B cell (primary cell): ENCODE measurements around the gene PDGFC. TPM values are rescaled to one million over a fixed set of nuclear protein-coding genes. Genes with fewer than 3 reads are reported as not detected.

Source experiments
- ATAC-seq: fragments of 200-7000 bp; cut with Tn5 transposase; one replicate; pipeline ENCODE4 v1.10.0; 2021; ENCODE audit warnings: low read depth, mild to moderate bottlenecking, moderate number of reproducible peaks, moderate library complexity
- CTCF ChIA-PET: fragments of 350-600 bp; sonication (Branson Sonifier 250); formaldehyde crosslinking; loops from one replicate; lab custom pipeline; 2021; ENCODE audit warnings: antibody characterized with exemption, inconsistent platforms; lab: Charles Lee
- POLR2A ChIA-PET: fragments of 350-600 bp; sonication (Branson Sonifier 250); formaldehyde crosslinking; loops from one replicate; lab custom pipeline; 2021; ENCODE audit warnings: antibody characterized with exemption; lab: Charles Lee
- DNase-seq: peaks from one replicate; pipeline ENCODE4 v3.0.0; 2013
- H2AFZ ChIP-seq: 2 replicates; pipeline ENCODE4 v1.6.1; 2012; ENCODE audit warnings: mild to moderate bottlenecking, low read depth, low read length; ENCODE audit not compliant: insufficient read depth, poor library complexity, severe bottlenecking
- H3K27ac ChIP-seq, 2 donors: 1 replicate in 1 of 2; 2 replicates in 1 of 2; pipeline ENCODE4 v1.5.1; 2012 to 2013; ENCODE audit warnings: low read length in 2 of 2, mild to moderate bottlenecking in 2 of 2, moderate library complexity in 1 of 2
- H3K27me3 ChIP-seq, 4 experiments: fragments of 200-600 bp in 1 of 4; sonication (generic) in 1 of 4; replicated peaks in 1 of 4; 1 replicate in 2 of 4; 2 replicates in 2 of 4; pipeline versions ENCODE4 v1.6.1 to v1.7.0; 2013 to 2016; ENCODE audit warnings: low read length in 3 of 4, mild to moderate bottlenecking in 2 of 4, mixed read lengths in 1 of 4, moderate library complexity in 1 of 4; ENCODE audit not compliant: insufficient read depth in 4 of 4, control insufficient read depth in 3 of 4; ENCODE audit errors: control extremely low read depth in 1 of 4
- H3K36me3 ChIP-seq, 2 experiments: replicated peaks in 1 of 2; 1 replicate in 1 of 2; 2 replicates in 1 of 2; pipeline versions ENCODE4 v1.6.1 to v1.7.1; 2013; ENCODE audit warnings: low read length in 1 of 2; ENCODE audit not compliant: insufficient read depth in 2 of 2, control insufficient read depth in 1 of 2; ENCODE audit errors: control extremely low read depth in 1 of 2, extremely low read depth in 1 of 2
- H3K4me1 ChIP-seq, 2 donors: fragments of 200-600 bp in 1 of 2; sonication (generic) in 1 of 2; 1 replicate in 1 of 2; 2 replicates in 1 of 2; pipeline versions ENCODE4 v1.5.1 to v1.6.1; 2013 to 2017; ENCODE audit warnings: low read length in 2 of 2; ENCODE audit not compliant: control insufficient read depth in 2 of 2, insufficient read depth in 2 of 2
- H3K4me2 ChIP-seq: replicated peaks from 2 replicates; pipeline ENCODE3; 2012; ENCODE audit warnings: mild to moderate bottlenecking, low read depth, low read length; ENCODE audit not compliant: poor library complexity, severe bottlenecking
- H3K4me3 ChIP-seq, 5 experiments: fragments of 200-600 bp in 1 of 5; sonication (generic) in 1 of 5; 1 replicate in 3 of 5; 2 replicates in 2 of 5; pipeline versions ENCODE4 v1.5.1 to v1.7.0; 2011 to 2016; ENCODE audit warnings: low read length in 4 of 5, mild to moderate bottlenecking in 4 of 5, low read depth in 2 of 5, control low read depth in 1 of 5, moderate library complexity in 1 of 5; ENCODE audit not compliant: insufficient read depth in 1 of 5; ENCODE audit errors: control extremely low read depth in 1 of 5, extremely low read depth in 1 of 5
- H3K79me2 ChIP-seq: fragments of 200-600 bp; sonication (generic); one replicate; pipeline ENCODE4 v1.6.0; 2016; ENCODE audit warnings: low read length; ENCODE audit not compliant: control insufficient read depth, insufficient read depth
- H3K9ac ChIP-seq: fragments of 200-600 bp; sonication (generic); 2 replicates; pipeline ENCODE4 v1.6.1; 2017; ENCODE audit warnings: mild to moderate bottlenecking, low read length, moderate library complexity
- H3K9me3 ChIP-seq, 3 donors: one replicate each; pipeline versions ENCODE4 v1.6.1 to v1.7.1; 2013; ENCODE audit warnings: low read length in 2 of 3; ENCODE audit not compliant: control insufficient read depth in 2 of 3, insufficient read depth in 1 of 3; ENCODE audit errors: control extremely low read depth in 1 of 3
- H4K20me1 ChIP-seq: 2 replicates; pipeline ENCODE4 v1.6.0; 2012; ENCODE audit warnings: mild to moderate bottlenecking, low read length; ENCODE audit not compliant: insufficient read depth, control insufficient read depth, poor library complexity, severe bottlenecking
- H3K27ac Mint-ChIP-seq: one replicate; pipeline ENCODE4 v1.8.0; 2021; ENCODE audit warnings: mixed read lengths
- H3K27me3 Mint-ChIP-seq: one replicate; pipeline ENCODE4 v1.8.0; 2021; ENCODE audit warnings: mixed read lengths
- H3K4me1 Mint-ChIP-seq: one replicate; pipeline ENCODE4 v1.8.0; 2021; ENCODE audit warnings: mixed read lengths
- H3K4me3 Mint-ChIP-seq: one replicate; pipeline ENCODE4 v1.8.0; 2021; ENCODE audit warnings: mixed read lengths
- H3K9me3 Mint-ChIP-seq: one replicate; pipeline ENCODE4 v1.8.0; 2022; ENCODE audit warnings: mixed read lengths; ENCODE audit not compliant: insufficient read depth
- CTCF ChIP-seq: fragments of 200-600 bp; IDR thresholded peaks from one replicate; pipeline ENCODE4 v1.8.0; 2022; ENCODE audit warnings: antibody characterized with exemption, mild to moderate bottlenecking
- EZH2 ChIP-seq: IDR thresholded peaks from 2 replicates; pipeline ENCODE4 v1.6.1; 2012; ENCODE audit warnings: borderline replicate concordance, low read depth, mild to moderate bottlenecking, moderate library complexity, low read length; ENCODE audit not compliant: insufficient read depth, poor library complexity, severe bottlenecking
- WGBS: methylation state at CpG from one replicate; pipeline ENCODE4 v1.1.5; 2013; ENCODE audit warnings: missing lambda C conversion rate; ENCODE audit not compliant: insufficient coverage; 5-methylcytosine and 5-hydroxymethylcytosine counted together
- intact Hi-C: fragments of 100-400 bp; cut with micrococcal nuclease; formaldehyde crosslinking; loops from one replicate; pipeline ENCODE4 v1.10.0; 2022
- polyA plus RNA-seq: library from polyadenylated mRNA; depleted of rRNA; stranded (reverse); fragments of >200 nt; gene quantifications from 2 replicates; pipeline ENCODE4 v1.2.3, GENCODE V29; 2012
- small RNA-seq: library from RNA; depleted of rRNA; stranded (forward); fragments of <200 nt; gene quantifications from one replicate; pipeline ENCODE3, GENCODE V24; 2012; ENCODE audit warnings: low replicate concordance, low read depth; ENCODE audit not compliant: insufficient read length
- total RNA-seq, 2 donors: library from RNA; stranded (reverse); fragments of 120-200 nt in 1 of 2; gene quantifications; 1 replicate in 1 of 2; 2 replicates in 1 of 2; pipeline versions ENCODE4 v1.2.3 to v1.2.4, GENCODE V29; 2013 to 2022

PDGFC gene
- total and polyA plus RNA-seq, 2 donors (not counting 1 experiment from before 2014, with no cell fraction given): 0.10 TPM; not detected in 1

- ChIA-PET CTCF (no interaction called here), POLR2A (no interaction called here)
- Histone ChIP-seq H3K4me1 (no peaks in the 10 kb centered on the region), H4K20me1 (no peaks in the 10 kb centered on the region), H3K4me2 (no peak overlapping the region), H2AFZ (no peak overlapping the region), H3K27ac (no peak overlapping the region), H3K4me3 (no peak overlapping the region), H3K9me3 (no peaks in the 10 kb centered on the region), H3K27me3 (no peaks in the 10 kb centered on the region), H3K36me3 (no peaks in the 10 kb centered on the region), H3K9ac (no peak overlapping the region), H3K79me2 (no peaks in the 10 kb centered on the region)
- no peaks in the 10 kb centered on the region for H3K9me3 Mint-ChIP-seq
- TF ChIP-seq CTCF (no peak), EZH2 (no peak)
- no peaks in the 10 kb centered on the region for H3K4me1 Mint-ChIP-seq
- intact Hi-C loops: no loop called here
- H3K27me3 Mint-ChIP-seq: no peaks in the 10 kb centered on the region
- no peak for DNase-seq
- WGBS: 100% methylated on average over 1 of the region's 4 CpGs
- ATAC-seq: no peak
- no peak overlapping the region for H3K27ac Mint-ChIP-seq
- H3K4me3 Mint-ChIP-seq: no peak overlapping the region
Measured at GRCh38 chr4:156711193-156711590, 260.4 kb downstream of the PDGFC start.

Small RNA genes lying within 50 kb of the gene (small RNA-seq; reads per million reads assigned to genes)
- not detected for gene AC092608.2

Other genes starting within 250 kb of the PDGFC start
- not detected in 2 replicates for gene GLRB, start 104.4 kb upstream of the PDGFC start, total RNA-seq
- not detected in 2 replicates for gene GLRB, start 104.4 kb upstream of the PDGFC start, polyA plus RNA-seq
- gene GRIA2, start 248.9 kb upstream of the PDGFC start, total RNA-seq: not detected in 2 replicates
- not detected in 2 replicates for gene GRIA2, start 248.9 kb upstream of the PDGFC start, polyA plus RNA-seq